Adipocyte (in vitro differentiated cells): Measurements from ENCODE around the gene AANAT.

Experiments
- DNase-seq: peaks from one replicate; pipeline ENCODE4 v3.0.0-alpha.2; 2015; ENCODE audit warnings: low read depth
- H3K27me3 ChIP-seq: replicated peaks from 2 replicates; pipeline ENCODE4 v1.7.0; 2013; ENCODE audit warnings: mild to moderate bottlenecking, low read length, moderate library complexity; ENCODE audit not compliant: control insufficient read depth, insufficient read depth
- H3K36me3 ChIP-seq: 2 replicates; pipeline ENCODE4 v1.7.0; 2013; ENCODE audit warnings: low read length, mild to moderate bottlenecking, moderate library complexity; ENCODE audit not compliant: control insufficient read depth, insufficient read depth, severe bottlenecking
- H3K4me1 ChIP-seq: 2 replicates; pipeline ENCODE4 v1.7.0; 2013; ENCODE audit warnings: mild to moderate bottlenecking, low read length, moderate library complexity; ENCODE audit not compliant: control insufficient read depth, insufficient read depth
- H3K4me3 ChIP-seq: 2 replicates; pipeline ENCODE4 v1.7.0; 2013; ENCODE audit warnings: mild to moderate bottlenecking, low read length, moderate library complexity
- H3K9ac ChIP-seq: 2 replicates; pipeline ENCODE4 v1.7.0; 2013; ENCODE audit warnings: mild to moderate bottlenecking, low read length, moderate library complexity
- H3K9me3 ChIP-seq: 2 replicates; pipeline ENCODE4 v1.7.0; 2013; ENCODE audit warnings: mild to moderate bottlenecking, low read length, moderate library complexity; ENCODE audit not compliant: control insufficient read depth

Gene AANAT

DNA sequence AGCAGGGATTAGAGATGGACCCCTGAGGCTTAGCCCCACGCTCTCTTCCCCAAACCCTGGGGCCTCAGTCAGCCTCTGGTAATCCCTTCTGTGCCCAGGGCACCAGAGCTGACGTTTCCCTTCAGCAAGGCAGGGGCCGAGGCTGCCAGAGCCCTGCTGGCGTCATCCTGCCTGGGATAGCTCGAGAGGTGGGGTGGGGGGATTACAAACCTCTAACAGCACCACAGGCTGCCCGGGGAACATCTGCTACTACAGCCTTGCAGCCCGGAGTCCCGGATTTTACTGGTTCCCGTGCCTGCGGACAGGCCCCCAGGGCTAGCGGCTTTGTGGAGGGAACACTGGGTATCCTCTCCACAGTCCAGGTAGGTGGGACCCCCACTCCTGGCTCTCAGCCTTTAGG, at the start of gene AANAT:
AANAT (plus strand) TSS at position 238 of the 400 bp plus-strand sequence. CDS start 1,144 bp downstream, outside the sequence.
- Histone ChIP-seq H3K9me3 (no peaks in the 10 kb centered on the region), H3K4me3 (no peak within 1 kb of the TSS), H3K9ac (no peak within 1 kb of the TSS), H3K4me1 (no peaks in the 10 kb centered on the region), H3K36me3 (no peaks in the 10 kb centered on the region), H3K27me3 (peaks cover 25% of the 10 kb centered on the region)
- DNase-seq, result no peak

DNA sequence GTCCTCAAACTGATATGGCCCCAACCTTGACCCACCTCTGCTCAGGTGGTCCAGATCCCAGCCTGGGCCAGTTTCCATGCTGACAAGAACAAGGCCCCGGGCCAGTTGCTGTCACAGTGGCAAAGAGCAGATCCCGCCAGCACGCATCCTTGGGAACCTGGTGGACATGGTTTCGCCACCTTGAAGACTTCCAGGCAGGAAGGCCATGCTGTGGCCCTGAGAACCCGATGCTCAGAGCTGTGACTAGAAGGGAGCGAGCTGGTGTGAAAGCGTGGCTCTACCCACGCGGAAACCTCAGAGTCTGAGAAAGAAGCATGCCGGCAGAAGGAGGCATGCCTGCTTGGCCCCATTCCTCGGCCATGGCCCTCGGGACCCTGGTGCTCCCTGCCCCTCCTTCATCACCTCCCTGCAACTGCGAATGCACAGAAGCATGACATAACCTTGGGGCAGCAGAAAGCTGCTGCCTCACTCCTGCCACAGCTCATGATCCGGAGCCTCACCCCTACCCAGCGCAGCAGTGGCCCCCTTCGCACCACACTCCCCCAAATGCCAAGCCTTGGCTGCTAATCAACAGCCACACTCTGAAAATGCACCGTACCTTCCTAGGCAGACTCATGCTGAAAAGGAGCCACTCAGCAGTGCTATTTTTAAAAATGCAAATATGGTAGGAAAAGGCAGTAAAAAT, 47.7 kb upstream of the AANAT start:
- no peak overlapping the region for H3K4me3 ChIP-seq
- H3K36me3 ChIP-seq, result no peaks in the 10 kb centered on the region
- peaks cover 2% of the 10 kb centered on the region for H3K4me1 ChIP-seq
- no peaks in the 10 kb centered on the region for H3K9me3 ChIP-seq
- H3K27me3 ChIP-seq, result no peaks in the 10 kb centered on the region
- DNase-seq, result no peak
- no peak overlapping the region for H3K9ac ChIP-seq

GRCh38 chr17:76420356-76421043, 46.9 kb upstream of the AANAT start:
- no peaks in the 10 kb centered on the region for H3K4me1 ChIP-seq
- H3K9ac ChIP-seq, result no peak overlapping the region
- H3K27me3 ChIP-seq, result no peaks in the 10 kb centered on the region
- no peaks in the 10 kb centered on the region for H3K36me3 ChIP-seq
- no peak overlapping the region for H3K4me3 ChIP-seq
- DNase-seq, result no peak
- no peaks in the 10 kb centered on the region for H3K9me3 ChIP-seq

GRCh38 chr17:76421044-76421407, 46.4 kb upstream of the AANAT start:
- no peaks in the 10 kb centered on the region for H3K27me3 ChIP-seq

DNA sequence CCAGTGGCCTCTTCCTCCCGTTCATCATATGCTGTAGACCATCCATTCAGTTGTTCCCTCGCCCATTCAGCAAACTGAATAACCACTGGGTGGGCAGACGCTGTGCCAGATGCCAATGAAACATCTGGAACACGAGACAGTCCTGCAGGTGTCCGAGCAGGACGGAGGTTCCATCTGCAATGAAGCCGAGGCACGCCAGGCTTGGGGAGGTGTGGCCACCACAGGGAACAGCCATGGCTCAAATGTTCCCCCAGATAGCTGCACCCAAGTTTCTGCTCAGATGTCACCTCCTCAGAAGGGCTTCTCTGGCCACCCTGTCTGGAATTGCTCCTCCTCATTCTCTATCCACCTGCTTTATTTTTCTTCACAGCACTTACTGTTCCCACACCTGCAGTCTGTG, 45.0 kb upstream of the AANAT start:
- Histone ChIP-seq H3K27me3 (no peaks in the 10 kb centered on the region), H3K4me1 (peaks cover 9% of the 10 kb centered on the region), H3K36me3 (no peaks in the 10 kb centered on the region), H3K9me3 (no peaks in the 10 kb centered on the region), H3K9ac (no peak overlapping the region), H3K4me3 (no peak overlapping the region)
- DNase-seq, result no peak

More at GRCh38 chr17:76421044-76421407, 46.4 kb upstream of the AANAT start:
- H3K4me3 ChIP-seq, result no peak overlapping the region
- DNase-seq, result no peak
- H3K9me3 ChIP-seq, result no peaks in the 10 kb centered on the region
- H3K4me1 ChIP-seq, result no peaks in the 10 kb centered on the region
- H3K9ac ChIP-seq, result no peak overlapping the region
- no peaks in the 10 kb centered on the region for H3K36me3 ChIP-seq

GRCh38 chr17:76422860-76423259, 44.5 kb upstream of the AANAT start:
- DNase-seq, result no peak
- H3K4me1 ChIP-seq, result peaks cover 13% of the 10 kb centered on the region
- no peaks in the 10 kb centered on the region for H3K27me3 ChIP-seq
- no peaks in the 10 kb centered on the region for H3K36me3 ChIP-seq
- no peak overlapping the region for H3K4me3 ChIP-seq
- no peaks in the 10 kb centered on the region for H3K9me3 ChIP-seq
- no peak overlapping the region for H3K9ac ChIP-seq

GRCh38 chr17:76426853-76427252, 40.5 kb upstream of the AANAT start:
- Histone ChIP-seq H3K4me1 (peaks cover 22% of the 10 kb centered on the region), H3K9me3 (no peaks in the 10 kb centered on the region), H3K27me3 (no peaks in the 10 kb centered on the region), H3K9ac (no peak overlapping the region), H3K36me3 (no peaks in the 10 kb centered on the region), H3K4me3 (no peak overlapping the region)
- DNase-seq, result no peak

GRCh38 chr17:76427501-76428231, 39.7 kb upstream of the AANAT start:
- no peaks in the 10 kb centered on the region for H3K27me3 ChIP-seq
- H3K4me1 ChIP-seq, result peaks cover 22% of the 10 kb centered on the region
- no peaks in the 10 kb centered on the region for H3K36me3 ChIP-seq
- no peaks in the 10 kb centered on the region for H3K9me3 ChIP-seq
- peak; percentile 71 for DNase-seq
- no peak overlapping the region for H3K9ac ChIP-seq
- H3K4me3 ChIP-seq, result no peak overlapping the region

- no peak for DNase-seq
- Histone ChIP-seq H3K9ac (no peak overlapping the region), H3K9me3 (no peaks in the 10 kb centered on the region), H3K4me3 (no peak overlapping the region), H3K27me3 (no peaks in the 10 kb centered on the region), H3K36me3 (no peaks in the 10 kb centered on the region), H3K4me1 (peaks cover 22% of the 10 kb centered on the region)
These were observed 38.9 kb upstream of the AANAT start for GRCh38 chr17:76428511-76428910.

GRCh38 chr17:76431509-76431908, 35.9 kb upstream of the AANAT start:
- Histone ChIP-seq H3K36me3 (no peaks in the 10 kb centered on the region), H3K9ac (no peak overlapping the region), H3K4me1 (peaks cover 22% of the 10 kb centered on the region), H3K27me3 (no peaks in the 10 kb centered on the region), H3K9me3 (no peaks in the 10 kb centered on the region), H3K4me3 (no peak overlapping the region)
- DNase-seq, result no peak

DNA sequence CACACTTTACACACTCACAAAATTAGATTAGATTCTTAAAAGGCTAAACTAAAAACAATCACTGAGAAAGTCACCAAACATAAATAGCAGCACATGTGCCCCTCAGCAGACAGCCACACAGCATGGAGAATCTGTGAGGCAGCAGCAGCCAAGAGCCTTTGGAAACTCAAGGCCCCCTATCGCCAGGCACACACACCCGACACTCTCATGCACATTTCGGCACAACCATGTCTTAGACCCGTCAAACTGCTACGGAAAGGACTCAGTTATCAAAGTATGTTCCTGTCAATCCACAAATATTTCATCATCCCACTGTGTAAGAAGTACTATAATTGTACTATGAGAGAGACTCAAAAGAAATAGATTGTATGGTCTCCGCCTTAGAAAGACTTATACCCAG, 35.4 kb upstream of the AANAT start:
- no peak overlapping the region for H3K9ac ChIP-seq
- H3K4me1 ChIP-seq, result peaks cover 17% of the 10 kb centered on the region
- DNase-seq, result peak; percentile 34
- H3K27me3 ChIP-seq, result no peaks in the 10 kb centered on the region
- no peaks in the 10 kb centered on the region for H3K36me3 ChIP-seq
- H3K4me3 ChIP-seq, result no peak overlapping the region
- no peaks in the 10 kb centered on the region for H3K9me3 ChIP-seq
